NCI-H1694 (cell line): ENCODE results near the gene SLC66A3.

ENCODE experiments used
- DNase-seq: peaks from one replicate; lab custom pipeline; 2025; lab: John Stamatoyannopoulos, UW

The SLC66A3 gene

DNA sequence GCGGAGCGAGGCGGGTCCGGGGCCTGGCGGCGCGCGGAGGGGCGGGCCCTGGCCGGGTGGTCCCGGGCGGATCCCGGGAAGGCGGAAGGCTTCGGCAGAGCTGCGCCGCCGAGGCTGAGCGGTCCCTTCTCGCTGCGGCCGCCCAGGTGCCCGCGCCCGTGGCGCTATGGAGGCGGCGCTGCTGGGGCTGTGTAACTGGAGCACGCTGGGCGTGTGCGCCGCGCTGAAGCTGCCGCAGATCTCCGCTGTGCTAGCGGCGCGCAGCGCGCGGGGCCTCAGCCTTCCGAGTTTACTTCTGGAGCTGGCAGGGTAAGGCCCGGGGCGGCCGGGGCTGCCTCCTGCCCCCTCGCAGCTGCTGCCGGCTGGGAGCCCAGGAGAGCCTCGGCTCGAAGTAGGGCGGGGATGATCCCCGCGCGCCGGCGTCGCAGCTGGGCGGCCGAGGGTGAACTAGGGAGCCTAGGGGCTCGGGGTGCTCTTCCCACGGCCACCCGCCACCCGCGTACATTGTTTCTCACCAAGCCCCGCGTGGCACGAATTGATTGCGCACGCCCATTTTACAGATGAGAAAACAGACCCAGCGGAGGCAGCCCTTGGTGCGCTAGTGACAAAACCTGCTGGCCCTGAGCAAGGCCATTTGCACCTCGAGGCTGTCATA, at the start of gene SLC66A3:
SLC66A3 (plus strand) TSS at position 87 of the 655 bp plus-strand sequence; CDS start at position 167, 80 bp downstream.
- peak; percentile 82 for DNase-seq

DNA sequence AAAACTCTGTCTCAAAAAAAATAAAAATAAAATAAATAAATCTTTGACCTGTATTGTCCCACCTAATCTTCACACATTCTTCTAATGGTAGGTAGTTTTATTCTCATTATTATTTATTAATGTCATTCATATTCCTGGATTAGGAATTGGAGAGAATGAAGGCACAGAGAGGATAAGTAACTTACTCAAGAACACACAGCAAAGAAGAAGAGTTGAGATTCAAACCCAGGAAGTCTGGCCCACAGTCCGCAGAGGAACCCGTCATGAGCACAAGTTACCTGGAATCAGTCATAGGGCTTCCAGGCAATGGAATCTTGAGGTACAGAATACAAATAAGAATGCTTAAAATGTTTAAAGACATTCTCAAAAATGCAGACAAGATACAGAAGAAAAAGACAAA, 46.3 kb upstream of the SLC66A3 start:
- no peak for DNase-seq

DNA sequence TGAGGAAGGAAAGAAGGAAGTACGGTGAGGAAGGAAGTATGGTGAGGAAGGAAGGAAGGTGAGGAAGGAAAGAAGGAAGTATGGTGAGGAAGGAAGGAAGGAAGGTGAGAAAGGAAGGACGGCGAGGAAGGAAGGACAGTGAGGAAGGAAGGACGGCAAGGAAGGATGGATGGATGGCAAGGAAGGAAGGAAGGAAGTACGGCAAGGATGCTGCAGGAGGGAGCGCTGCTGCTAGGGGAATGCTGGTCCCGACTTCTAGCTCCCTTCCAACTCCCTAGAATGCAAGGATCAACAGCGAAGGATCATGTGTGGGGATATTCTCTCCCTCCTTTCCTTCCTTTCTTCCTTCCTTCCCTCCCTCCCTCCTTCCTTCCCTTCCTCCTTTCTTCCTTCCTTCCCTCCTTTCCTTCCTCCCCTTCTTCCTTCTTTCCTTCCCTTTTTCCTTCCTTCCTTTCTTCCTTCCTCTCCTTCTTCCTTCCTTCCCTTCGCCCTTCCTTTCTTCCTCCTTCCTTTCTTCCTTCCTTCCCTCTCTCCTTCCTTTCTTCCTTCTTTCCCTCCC, 42.3 kb upstream of the SLC66A3 start:
- no peak for DNase-seq

DNA sequence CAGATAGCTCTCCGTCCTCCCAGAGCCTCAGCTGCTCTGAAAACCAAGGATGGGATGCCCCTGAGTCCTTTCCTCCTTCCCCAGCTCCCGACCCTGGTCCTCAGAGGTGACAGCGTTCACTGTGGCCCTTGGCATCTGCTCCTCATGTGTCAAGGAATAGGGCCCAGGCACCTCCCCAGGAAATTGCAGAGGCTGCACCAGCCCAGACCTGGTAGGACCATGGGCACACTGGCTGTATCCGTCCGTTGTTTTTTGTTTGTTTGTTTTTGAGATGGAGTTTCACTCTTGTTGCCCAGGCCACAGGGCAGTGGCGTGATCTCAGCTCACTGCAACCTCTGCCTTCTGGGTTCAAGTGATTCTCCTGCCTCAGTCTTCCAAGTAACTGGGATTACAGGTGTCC, 37.5 kb upstream of the SLC66A3 start:
- no peak for DNase-seq

DNA sequence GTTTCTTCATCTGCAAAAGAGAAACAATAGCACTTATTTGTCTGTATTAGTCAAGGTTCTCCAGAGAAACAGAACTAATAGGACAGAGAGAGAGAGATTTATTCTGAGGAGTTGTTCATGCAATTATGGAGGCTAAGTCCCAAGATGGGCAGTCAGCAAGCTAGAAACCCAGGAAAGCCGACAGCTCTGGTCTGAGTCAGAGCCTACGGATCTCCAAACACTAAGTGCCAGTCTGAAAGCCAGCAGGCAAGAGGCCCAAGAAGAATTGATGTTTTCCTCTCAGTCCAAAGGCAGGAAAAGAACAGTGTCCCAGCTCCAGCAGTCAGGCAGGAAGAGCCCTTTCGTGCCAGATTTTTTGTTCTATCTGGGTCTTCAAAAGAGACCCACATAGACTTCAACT, 36.5 kb upstream of the SLC66A3 start:
- no peak for DNase-seq

DNA sequence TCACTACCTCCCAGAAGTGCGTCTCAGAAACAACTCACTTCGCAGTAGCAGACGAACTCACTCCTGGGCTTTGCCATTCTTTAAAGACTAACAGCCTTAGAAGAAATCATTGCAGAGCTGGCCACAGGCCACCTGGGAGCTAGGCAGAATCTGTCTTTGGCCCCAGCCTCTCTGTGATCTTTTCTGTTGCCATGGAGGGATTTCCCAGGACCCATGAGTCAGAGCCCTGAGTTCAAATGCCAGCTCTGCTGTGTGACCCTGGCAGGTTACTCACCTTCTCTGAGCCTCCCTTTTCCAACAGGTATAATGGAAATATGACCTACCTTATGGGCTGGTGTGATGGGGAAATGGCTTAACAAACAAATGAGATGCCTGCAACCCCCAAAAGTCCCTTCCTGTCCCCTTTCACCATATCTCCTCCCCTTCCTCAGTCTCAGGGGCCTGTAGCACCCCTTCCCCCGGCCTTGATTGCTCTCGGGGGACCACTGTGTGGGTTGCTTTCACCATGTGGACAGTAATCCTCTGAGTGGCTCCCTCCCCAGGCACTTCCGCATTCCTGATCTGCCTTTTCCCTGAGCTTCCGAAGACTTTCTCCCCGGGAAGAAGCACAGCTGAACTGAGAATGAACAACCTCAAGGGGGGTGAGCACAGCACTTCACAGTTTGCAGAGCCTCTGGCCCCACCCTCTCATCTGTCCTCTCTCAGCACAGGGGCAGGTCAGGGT, 34.0 kb upstream of the SLC66A3 start:
- DNase-seq, result no peak

DNA sequence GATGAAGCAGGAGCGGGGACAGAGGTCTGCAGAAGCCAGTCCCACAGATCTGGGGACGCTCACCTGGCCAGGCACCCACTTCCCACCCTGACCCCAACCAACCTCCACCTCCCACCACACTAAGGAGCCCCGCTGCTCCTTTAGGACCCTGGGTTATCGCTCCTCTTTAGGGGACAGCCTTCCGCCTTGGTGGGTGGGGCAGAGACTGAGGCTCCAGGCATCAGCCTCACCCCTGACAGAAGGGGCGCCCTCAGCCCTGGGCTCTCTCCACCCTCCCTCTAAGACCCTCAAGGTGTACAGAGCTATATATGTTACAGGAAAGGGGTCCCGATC, 33.5 kb upstream of the SLC66A3 start:
- DNase-seq, result no peak

DNA sequence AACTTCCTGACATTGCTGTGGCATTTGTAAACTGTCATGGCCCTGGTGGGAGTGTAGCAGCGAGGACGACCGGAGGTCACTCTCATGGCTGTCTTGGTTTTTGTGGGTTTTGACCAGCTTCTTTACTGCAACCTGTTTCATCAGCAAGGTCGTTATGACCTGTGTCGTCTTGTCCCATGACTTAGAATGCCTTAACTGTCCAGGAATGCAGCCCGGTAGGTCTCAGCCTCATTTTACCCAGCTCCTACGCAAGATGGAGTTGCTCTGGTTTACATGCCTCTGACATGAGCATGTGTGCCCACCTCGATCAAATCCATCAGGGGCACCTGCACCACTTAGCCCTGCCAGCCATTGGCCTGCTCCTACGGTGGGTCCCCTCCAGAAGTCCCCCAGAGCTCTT, 32.9 kb upstream of the SLC66A3 start:
- DNase-seq, result no peak

DNA sequence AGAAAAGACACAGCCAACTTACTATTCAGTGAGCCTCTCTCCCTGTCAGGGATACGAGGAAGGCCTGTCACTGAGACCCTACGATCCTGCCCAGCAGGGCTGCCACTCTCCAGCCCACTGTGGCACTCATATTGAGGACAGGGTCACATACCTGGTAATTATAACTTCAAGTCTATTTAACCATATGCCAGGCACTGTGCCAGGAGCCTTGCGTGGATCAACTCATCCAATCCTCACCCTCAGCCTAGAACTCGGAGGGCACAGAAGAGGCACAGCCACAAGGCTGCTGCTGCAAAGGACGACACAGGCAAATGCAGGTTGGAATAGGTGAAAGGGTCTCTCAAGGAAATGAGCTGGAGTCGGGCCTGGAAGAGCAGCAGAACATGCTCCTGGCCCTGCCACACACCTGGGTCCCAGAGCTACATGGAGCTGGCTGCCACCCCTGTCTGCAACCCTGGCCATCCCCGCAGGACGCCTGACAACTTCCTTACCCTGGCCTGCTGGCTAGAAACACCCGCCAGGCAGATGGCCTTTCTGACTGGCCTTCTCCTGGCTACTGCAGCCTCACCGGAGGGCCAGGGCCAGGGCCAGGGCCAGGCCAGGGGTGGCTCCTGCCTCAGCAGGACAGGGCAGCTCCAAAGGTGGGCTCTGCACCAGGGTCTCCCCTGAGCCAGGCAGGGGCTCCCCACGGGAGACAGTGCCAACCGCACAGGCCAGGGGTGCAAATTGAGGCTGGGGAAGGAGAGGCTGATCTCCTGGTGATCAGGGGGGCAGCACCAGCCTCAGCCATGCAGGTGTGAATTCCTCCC, 32.1 kb upstream of the SLC66A3 start:
- DNase-seq, result peak; percentile 23

DNA sequence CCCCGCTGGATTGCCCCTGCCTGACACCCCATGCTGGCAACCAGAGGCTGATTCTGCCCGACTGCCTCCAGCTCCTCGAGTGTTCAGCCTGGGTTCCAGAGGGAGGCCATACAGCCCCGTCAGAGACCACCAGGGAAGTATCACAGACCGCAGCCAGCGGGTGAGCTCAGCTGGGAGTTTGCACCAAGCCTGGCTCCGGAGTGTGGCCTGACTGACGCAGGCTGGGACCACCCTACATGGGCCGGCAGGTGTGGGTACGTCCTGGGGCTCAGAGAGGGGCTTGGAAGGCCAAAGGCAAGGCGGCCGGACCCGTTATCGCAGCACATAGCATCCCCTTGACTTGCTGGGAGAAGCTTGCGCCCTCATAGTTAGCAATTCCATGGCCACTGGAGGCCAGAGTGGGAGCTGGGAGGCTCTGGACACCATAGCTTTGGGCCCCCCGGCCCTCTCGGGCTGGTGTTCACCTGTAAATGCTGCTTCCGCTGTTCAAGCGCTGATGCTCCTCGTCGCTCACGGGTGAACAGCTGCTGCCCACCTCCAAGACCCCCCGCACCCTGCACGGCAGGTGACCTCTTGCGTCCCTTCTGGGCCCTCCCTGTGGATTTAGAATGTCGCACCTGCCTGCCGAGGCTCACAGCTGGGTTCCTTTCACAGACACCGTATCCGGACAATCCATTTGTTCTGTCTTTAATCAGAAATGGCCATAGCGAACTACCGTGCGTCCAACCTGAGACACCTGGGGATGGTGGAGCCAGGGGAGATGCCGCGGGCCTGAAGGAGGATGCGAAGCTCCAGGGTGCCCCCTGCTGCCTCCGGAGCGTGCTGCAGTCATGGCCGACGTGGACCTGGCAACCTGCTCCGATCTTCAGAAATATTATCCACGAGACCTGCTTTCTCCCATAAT, 31.2 kb upstream of the SLC66A3 start:
- DNase-seq, result peak; percentile 91

DNA sequence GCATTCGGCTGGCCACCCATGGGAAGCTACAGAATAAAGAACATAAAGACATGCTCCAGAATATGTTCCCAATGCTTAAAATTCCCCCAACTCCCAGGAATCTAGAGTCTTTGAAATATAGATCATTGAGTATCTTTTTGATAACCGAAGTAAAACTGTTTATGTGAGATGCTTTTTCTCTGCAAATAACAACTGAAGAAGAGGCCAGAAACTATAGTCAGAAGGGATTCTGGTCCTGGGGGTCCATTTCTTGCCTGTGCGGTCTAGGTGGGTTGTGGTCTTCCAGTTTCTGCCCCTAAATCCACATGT, 30.6 kb upstream of the SLC66A3 start:
- no peak for DNase-seq

DNA sequence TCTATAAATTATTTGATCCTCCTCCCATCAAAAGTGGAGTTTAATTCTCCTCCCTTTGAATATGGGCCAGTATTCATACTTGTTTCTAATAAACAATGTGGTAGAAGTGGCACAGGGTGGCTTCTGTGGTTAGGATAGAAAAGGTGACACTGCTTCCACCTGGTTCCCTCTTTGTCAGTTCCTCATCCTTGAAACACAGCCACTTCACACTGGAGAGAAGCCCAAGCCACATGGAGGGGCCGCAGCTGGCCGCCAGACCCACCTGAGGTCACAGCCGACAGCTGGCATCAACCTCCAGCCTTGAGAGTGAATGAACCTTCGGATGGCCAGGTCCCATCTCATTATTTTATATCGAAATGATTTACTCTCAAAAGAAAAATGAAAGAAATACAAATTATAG, 27.5 kb upstream of the SLC66A3 start:
- no peak for DNase-seq

DNA sequence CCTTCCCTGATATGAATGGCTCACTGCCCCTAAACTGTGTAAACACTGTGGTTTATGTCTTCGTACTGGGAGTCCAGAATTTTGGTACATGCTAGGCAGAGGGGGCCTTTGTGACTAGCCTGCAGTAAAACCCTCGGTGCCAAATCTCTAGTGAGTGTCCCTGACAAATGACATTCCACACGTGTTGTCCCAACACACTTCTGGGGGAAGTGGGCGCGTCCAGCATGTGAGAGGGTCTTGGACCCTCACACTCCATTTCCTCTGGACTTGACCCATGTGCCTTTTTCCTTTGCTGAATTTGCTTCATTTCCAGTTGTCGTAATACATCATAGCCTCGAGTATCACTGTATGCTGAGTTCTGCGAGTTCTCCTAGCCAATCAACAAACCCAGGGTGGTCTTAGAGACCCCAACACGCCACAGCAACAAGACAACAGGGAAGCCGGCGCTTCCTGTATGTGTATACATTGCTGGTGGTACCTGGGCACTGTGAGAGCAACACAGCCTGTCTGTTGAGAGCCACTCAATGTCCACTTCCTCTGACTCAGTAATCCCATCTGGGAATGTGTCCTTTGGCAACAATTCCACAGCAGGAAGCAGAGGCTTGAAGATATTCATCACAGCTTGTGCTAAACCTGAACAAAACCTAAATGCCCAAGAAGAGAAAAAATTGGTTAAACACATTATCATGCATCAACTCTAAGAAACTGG, 26.9 kb upstream of the SLC66A3 start:
- DNase-seq, result no peak

DNA sequence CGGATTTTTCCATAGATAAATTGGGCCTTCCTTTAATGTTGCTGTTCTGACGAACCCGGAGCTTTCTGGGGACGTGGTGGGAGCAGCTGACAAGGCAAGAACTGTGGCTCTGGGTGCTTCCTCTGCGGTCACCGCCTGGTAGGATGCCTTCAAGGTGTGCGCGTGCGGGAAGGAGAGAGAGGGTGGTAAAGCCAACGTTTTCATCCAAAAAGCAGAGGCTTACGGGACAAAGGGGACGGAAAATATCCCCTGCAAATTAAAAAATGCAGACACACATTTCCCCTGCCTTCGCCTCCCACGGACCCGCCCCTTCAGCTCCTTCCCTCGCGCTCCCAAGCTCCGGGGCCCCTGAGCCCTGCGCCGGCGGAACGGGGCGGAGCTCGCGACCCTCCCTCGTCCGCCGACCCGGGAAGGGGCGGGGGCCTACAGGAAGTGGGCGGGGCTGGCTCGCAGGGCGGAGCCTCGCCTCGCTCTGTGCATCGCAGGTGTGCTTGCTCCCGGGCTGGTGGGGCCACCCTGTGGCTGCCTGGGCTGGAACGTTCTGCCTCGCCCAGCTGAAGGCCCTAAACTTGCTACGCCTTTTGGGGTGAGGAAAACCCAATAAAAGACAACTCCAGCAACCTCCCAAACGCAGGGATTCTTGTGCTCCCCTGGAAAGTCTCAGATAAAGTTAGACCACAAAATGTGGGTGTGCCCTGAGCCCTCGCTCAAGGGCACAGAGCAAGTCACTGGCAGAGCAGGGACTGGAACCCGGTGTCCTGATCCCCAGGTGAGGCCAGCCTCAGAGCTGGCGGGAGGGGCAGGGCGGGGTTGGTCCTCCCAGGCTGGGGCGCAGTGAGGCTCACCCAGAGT, 25.4 kb upstream of the SLC66A3 start:
- DNase-seq, result no peak

DNA sequence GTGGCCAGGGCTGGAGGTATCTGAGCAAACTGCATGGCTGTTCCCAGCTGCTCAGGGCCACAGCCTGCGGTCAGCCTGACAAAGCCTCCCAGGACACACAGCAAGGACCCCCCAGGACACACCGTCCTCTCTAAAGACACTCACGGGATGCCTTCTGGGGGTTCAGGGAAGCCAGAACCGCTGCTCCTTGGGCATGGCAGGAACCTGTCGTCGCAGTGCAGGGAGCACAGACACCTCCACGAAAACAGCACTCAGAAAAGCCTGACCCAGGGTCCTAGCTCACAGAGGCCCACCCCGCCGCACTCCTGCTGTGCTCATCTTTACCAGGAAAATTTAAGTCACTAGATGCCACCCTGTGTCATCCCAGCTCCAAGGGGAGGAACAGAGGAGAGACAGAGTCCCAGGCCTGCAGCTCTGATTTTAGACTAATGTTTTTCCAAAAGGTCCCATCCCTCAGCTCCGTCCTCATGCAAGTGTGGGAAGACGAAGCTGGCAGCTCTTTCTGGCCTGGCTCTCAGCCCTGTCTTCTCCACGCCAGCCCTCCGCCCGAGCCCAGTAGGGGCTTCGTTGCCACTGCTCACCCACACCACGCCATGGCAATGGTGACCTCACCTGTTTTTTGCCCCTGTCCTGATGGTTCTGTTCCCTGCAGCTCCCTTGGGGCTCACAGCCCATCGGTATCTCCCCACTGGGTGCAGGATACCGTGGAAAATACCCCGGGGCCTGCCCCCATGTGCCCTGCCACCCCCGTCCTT, 23.9 kb upstream of the SLC66A3 start:
- DNase-seq, result no peak

DNA sequence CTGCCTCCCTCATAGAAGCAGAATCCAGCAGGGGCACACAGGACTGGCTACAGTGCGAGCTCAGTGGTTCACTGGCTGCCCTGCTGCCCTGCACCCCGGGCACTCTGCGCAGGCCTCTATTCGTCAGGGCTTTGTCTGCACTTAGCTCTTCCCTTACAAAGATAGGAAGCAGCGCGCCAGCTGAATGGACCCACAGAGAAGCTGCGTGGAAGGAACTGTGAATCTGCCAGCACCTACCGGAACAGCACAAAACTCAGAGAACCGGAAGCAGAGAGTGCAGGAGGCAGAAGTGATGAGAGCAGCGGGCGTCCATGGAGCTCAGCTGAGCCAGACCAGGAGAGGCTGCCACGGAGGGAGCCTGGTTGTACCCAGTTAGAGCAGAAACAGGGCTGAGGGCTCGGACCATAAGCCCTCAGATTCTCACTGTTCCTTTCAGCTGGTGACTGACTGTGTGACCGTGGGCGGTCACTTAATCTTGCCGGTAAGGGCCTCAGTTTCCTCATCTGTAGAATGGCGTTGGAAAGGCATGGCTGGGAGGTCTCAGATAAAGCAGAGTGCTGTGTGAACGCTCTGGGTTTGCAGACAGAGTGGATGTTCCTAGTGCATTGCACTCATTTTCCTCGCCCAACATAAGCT, 23.1 kb upstream of the SLC66A3 start:
- DNase-seq, result no peak

DNA sequence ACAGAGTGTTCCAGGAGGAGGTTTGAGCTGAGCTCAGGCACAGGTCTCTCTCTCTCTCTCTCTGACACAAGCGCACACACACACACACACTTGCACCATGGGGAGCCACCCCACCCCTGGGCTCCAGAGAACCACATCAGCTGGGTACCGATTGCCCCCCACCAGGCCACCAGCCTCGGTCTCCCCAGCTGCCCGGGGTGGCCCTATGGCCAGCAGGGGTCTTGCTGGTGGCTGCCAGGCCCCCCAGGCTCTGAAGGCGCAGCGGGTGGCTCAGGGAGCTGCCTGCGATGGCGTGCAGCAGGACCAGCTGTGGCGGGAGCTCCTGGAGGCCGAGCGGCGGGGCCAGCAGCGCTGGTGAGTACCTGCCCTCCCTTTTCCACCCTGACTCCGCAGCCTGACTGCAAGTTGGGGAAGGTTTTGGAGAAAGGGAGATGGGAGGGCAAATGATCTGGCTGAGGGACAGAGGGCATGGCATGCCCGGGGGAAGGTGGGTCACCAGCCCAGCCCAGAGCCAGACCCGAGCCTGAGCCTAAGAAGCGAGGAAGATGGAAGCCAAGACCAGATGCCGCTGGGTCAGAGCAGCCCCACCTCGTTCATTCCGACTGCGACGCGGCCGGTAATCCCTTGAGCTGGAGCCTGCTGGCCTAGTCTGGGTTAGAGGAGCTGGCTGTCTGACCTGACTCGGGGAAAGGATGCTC, 21.9 kb upstream of the SLC66A3 start:
- DNase-seq, result no peak

DNA sequence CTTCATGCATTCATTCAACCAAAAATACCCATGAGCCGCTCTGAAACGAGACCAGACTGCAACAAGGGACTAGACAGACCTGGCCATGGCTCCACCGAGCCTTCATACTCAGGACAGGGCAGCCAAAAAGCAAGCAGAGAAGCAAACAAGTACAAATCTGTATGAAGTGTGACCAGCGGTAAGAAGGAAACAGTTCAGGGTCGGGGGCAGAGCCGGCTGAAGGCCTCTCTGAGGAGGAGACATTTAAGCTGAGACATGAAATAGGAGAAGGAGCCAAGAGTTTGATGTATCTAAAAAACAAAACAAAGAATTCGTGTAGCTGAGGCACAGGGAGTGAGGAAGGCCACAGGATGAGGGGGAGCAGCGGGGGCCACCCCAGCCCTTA, 21.3 kb upstream of the SLC66A3 start:
- no peak for DNase-seq

DNA sequence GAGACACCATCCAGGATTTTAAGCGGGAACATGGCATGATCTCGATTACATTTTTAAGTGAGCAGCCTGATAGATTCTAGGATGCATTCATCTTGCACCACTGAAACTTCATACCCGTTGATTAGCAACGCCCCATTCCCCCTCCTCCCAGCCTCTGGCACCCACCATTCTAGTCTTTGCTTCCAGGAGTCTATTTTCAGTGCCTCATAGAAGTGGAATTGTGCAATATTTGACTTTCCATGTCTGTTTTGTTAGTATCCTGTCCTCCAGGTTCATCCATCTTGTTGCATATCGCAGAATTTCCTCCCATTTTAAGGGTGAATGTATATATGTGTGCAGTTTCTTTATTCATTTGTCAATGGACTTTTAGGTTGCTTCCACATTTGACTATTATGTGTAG, 20.9 kb upstream of the SLC66A3 start:
- DNase-seq, result no peak
